ENCODE measurements around the gene F13A1.

GRCh38 chr6:6352772-6353171, 32.3 kb upstream of the F13A1 start:
- TF ChIP-seq REST (IDR thresholded peaks at IDR 0.05; ENCODE audit: insufficient read depth in 1 of 2, low read depth in 2 of 2, low read length in 2 of 2) (no peak), TAF1 (IDR thresholded peaks at IDR 0.05; ENCODE audit: borderline replicate concordance, insufficient read depth, low read length) (no peak), SIN3A (IDR thresholded peaks at IDR 0.05; ENCODE audit: borderline replicate concordance, insufficient read depth, low read length) (no peak), POLR2AphosphoS5 (IDR thresholded peaks at IDR 0.05; ENCODE audit: low read depth, low read length) (no peak)
